IPS-15b (cell line): Measurements from ENCODE around the gene DTD2.

Experiments
- H3K27me3 ChIP-seq: one replicate; pipeline ENCODE4 v1.6.1; 2013; ENCODE audit warnings: low read length; ENCODE audit not compliant: control insufficient read depth, insufficient read depth
- H3K36me3 ChIP-seq: one replicate; pipeline ENCODE4 v1.6.1; 2013; ENCODE audit warnings: low read length; ENCODE audit not compliant: control insufficient read depth, insufficient read depth
- H3K4me1 ChIP-seq: one replicate; pipeline ENCODE4 v1.6.1; 2013; ENCODE audit warnings: mild to moderate bottlenecking, low read length; ENCODE audit not compliant: control insufficient read depth, insufficient read depth
- H3K4me3 ChIP-seq: one replicate; pipeline ENCODE4 v1.5.1; 2013; ENCODE audit warnings: low read depth, low read length
- H3K9ac ChIP-seq: one replicate; pipeline ENCODE4 v1.6.1; 2013; ENCODE audit warnings: low read depth, mild to moderate bottlenecking, low read length
- H3K9me3 ChIP-seq: one replicate; pipeline ENCODE4 v1.6.1; 2013; ENCODE audit warnings: mild to moderate bottlenecking, low read length; ENCODE audit not compliant: control insufficient read depth, insufficient read depth

DTD2 gene

GRCh38 chr14:31419179-31419966 lies 37.9 kb downstream of the DTD2 start:
- Histone ChIP-seq H3K9ac (peak overlapping the region; percentile 85), H3K36me3 (peaks cover 3% of the 10 kb centered on the region), H3K4me3 (peak overlapping the region; percentile 98), H3K9me3 (no peaks in the 10 kb centered on the region), H3K4me1 (peaks cover 2% of the 10 kb centered on the region), H3K27me3 (no peaks in the 10 kb centered on the region)

GRCh38 chr14:31418440-31418839 lies 38.9 kb downstream of the DTD2 start:
- Histone ChIP-seq H3K27me3 (no peaks in the 10 kb centered on the region), H3K36me3 (peaks cover 3% of the 10 kb centered on the region), H3K4me3 (no peak overlapping the region), H3K9ac (no peak overlapping the region), H3K4me1 (peaks cover 2% of the 10 kb centered on the region), H3K9me3 (no peaks in the 10 kb centered on the region)

GRCh38 chr14:31414190-31414833 lies 43.0 kb downstream of the DTD2 start:
- no peaks in the 10 kb centered on the region for H3K9me3 ChIP-seq
- H3K4me3 ChIP-seq, result no peak overlapping the region
- H3K36me3 ChIP-seq, result no peaks in the 10 kb centered on the region
- H3K9ac ChIP-seq, result no peak overlapping the region
- peaks cover 2% of the 10 kb centered on the region for H3K4me1 ChIP-seq
- no peaks in the 10 kb centered on the region for H3K27me3 ChIP-seq

GRCh38 chr14:31411218-31411727 lies 46.0 kb downstream of the DTD2 start:
- Histone ChIP-seq H3K4me1 (no peaks in the 10 kb centered on the region), H3K9ac (no peak overlapping the region), H3K36me3 (no peaks in the 10 kb centered on the region), H3K27me3 (no peaks in the 10 kb centered on the region), H3K4me3 (no peak overlapping the region), H3K9me3 (no peaks in the 10 kb centered on the region)

DNA sequence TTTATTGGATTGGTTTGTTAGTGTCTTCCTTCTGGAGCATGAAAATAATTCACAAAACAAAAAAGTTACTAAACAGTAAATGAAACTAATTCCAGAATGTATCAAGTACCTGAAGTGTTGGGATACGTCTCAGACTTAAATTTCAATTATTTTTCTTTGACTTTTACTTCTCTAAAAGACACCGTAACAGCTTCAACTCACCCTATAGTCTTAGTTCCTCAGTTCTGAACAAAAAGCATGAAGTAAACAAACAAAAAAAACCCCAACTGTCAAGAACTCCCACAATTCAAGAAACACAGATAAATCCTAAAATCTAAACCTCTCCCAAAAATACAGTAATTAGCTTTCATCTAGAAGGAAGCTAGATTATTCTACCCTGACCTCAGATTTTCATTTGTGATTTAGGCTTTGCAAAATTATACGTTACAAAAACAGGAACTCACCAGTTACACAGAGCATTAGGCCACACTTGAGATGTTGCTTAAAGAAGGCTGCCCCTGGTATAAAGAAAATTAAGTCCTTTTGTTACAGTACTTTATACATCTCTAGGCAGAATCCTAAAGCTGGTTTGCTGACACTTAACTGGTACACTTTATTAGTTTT lies 47.2 kb downstream of the DTD2 start:
- no peaks in the 10 kb centered on the region for H3K36me3 ChIP-seq
- no peaks in the 10 kb centered on the region for H3K27me3 ChIP-seq
- no peaks in the 10 kb centered on the region for H3K4me1 ChIP-seq
- H3K9ac ChIP-seq, result no peak overlapping the region
- no peaks in the 10 kb centered on the region for H3K9me3 ChIP-seq
- H3K4me3 ChIP-seq, result no peak overlapping the region

GRCh38 chr14:31408421-31408820 lies 48.9 kb downstream of the DTD2 start:
- no peak overlapping the region for H3K4me3 ChIP-seq
- H3K36me3 ChIP-seq, result no peaks in the 10 kb centered on the region
- H3K9me3 ChIP-seq, result no peaks in the 10 kb centered on the region
- no peak overlapping the region for H3K9ac ChIP-seq
- peaks cover 1% of the 10 kb centered on the region for H3K4me1 ChIP-seq
- H3K27me3 ChIP-seq, result no peaks in the 10 kb centered on the region

DNA sequence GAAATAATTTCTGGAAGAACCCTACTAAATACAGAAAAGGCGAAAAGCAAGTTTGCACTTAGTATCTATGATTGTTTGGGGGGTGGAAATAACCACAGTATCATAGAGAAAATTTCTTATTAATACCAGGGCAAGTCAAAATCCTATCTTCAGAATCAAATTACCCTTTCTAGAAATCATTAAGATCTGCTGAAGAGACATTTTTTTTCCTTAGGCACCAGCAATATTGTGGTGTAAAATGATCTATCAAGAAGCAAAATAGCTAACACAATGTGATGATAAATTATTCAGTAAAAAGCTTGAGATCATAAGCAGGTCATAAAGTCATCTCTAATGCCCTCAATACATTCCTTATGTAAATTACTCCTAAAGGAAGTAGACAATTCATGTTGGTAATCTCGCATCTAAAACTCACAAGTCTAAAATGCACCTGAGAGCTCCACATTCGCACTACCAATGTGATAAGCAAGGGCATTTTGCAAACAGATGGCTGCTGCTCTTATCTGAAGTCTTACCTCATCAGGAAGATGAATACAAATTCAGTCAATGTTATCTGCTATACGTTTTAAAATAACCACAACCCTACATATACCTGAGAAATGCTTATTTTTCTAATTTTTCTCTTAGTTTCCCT lies 51.6 kb downstream of the DTD2 start:
- peaks cover 2% of the 10 kb centered on the region for H3K36me3 ChIP-seq
- no peaks in the 10 kb centered on the region for H3K9me3 ChIP-seq
- H3K4me1 ChIP-seq, result peaks cover 4% of the 10 kb centered on the region
- no peaks in the 10 kb centered on the region for H3K27me3 ChIP-seq
- H3K9ac ChIP-seq, result no peak overlapping the region
- no peak overlapping the region for H3K4me3 ChIP-seq

DNA sequence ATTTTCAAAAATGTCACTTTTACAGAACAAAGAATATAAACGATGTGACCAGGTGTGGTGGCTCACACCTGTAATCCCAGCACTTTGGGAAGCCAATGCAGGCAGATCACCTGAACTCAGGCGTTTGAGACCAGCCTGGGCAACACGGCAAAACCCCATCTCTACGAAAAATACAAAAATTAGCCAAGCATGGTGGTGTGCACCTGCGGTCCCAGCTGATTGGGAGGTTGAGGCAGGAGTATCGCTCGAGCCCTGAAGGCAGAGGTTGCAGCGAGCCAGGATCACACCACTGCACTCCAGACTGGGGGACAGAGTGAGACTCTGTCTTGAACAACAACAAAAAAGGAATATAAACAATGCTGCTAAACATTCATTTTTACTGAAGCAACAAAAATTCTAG lies 52.2 kb downstream of the DTD2 start:
- H3K36me3 ChIP-seq, result peaks cover 2% of the 10 kb centered on the region
- H3K4me1 ChIP-seq, result peaks cover 4% of the 10 kb centered on the region
- H3K9ac ChIP-seq, result no peak overlapping the region
- H3K27me3 ChIP-seq, result no peaks in the 10 kb centered on the region
- H3K4me3 ChIP-seq, result no peak overlapping the region
- H3K9me3 ChIP-seq, result no peaks in the 10 kb centered on the region

- Histone ChIP-seq H3K36me3 (peaks cover 2% of the 10 kb centered on the region), H3K9ac (no peak overlapping the region), H3K9me3 (no peaks in the 10 kb centered on the region), H3K27me3 (no peaks in the 10 kb centered on the region), H3K4me3 (no peak overlapping the region), H3K4me1 (peaks cover 4% of the 10 kb centered on the region)
Observed at GRCh38 chr14:31403707-31404106, 53.6 kb downstream of the DTD2 start.

DNA sequence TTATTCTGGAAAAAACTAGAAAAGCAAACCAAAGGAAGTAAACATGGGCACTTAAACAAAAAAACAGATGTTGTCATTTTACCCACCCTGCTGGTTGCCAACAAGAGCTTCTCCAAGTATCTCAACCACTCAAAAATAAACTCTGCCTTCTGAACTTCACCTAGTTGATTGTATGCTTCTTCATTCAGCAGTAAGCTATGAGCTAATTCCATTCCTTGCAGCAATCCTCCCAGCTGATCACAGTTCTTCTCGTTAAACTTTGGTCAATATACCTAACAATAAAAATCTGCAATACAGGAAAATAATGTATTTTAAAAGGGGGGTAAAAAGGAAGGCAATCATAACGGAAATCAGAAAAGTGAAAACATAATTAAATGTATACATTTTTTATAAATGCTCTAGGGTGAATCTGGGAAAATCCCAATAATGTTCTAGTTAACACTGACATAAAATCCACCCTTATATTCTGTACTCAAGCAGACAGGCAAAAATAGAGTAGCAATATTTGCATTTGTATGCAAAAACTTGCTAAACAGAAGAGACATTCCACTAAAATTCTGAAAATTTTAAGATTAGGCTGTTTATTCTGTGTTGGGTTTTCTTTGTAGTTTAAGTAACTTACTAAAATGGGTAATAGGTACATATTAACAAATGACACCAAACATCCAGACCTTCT lies 54.4 kb downstream of the DTD2 start:
- Histone ChIP-seq H3K36me3 (peaks cover 2% of the 10 kb centered on the region), H3K9me3 (no peaks in the 10 kb centered on the region), H3K9ac (no peak overlapping the region), H3K4me1 (peaks cover 4% of the 10 kb centered on the region), H3K4me3 (no peak overlapping the region), H3K27me3 (no peaks in the 10 kb centered on the region)

GRCh38 chr14:31401369-31401932 lies 55.9 kb downstream of the DTD2 start:
- H3K9me3 ChIP-seq, result no peaks in the 10 kb centered on the region
- peaks cover 2% of the 10 kb centered on the region for H3K36me3 ChIP-seq
- H3K4me1 ChIP-seq, result peaks cover 4% of the 10 kb centered on the region
- H3K9ac ChIP-seq, result no peak overlapping the region
- H3K4me3 ChIP-seq, result no peak overlapping the region
- H3K27me3 ChIP-seq, result no peaks in the 10 kb centered on the region
